Fibroblast of mammary gland (primary cell): ENCODE results near the gene ZNF654.

Experiments used
- DNase-seq: peaks from one replicate; pipeline ENCODE4 v3.0.0-alpha.2; 2010; ENCODE audit warnings: low read depth
- H3K4me3 ChIP-seq: 2 replicates; pipeline ENCODE4 v1.5.1; 2011; ENCODE audit warnings: low read depth, mild to moderate bottlenecking, low read length, moderate library complexity; ENCODE audit not compliant: control insufficient read depth
- TF ChIP-seq, protein P1 (sequence below): conservative IDR thresholded peaks from 2 replicates; pipeline ENCODE4 v1.5.1; 2011; ENCODE audit warnings: low read depth, low read length, inconsistent platforms; ENCODE audit not compliant: control insufficient read depth, insufficient read depth

ZNF654 gene

GRCh38 chr3:88150806-88151205, 91.8 kb downstream of the ZNF654 start:
- no peak for DNase-seq
- TF ChIP-seq, protein P1, sequence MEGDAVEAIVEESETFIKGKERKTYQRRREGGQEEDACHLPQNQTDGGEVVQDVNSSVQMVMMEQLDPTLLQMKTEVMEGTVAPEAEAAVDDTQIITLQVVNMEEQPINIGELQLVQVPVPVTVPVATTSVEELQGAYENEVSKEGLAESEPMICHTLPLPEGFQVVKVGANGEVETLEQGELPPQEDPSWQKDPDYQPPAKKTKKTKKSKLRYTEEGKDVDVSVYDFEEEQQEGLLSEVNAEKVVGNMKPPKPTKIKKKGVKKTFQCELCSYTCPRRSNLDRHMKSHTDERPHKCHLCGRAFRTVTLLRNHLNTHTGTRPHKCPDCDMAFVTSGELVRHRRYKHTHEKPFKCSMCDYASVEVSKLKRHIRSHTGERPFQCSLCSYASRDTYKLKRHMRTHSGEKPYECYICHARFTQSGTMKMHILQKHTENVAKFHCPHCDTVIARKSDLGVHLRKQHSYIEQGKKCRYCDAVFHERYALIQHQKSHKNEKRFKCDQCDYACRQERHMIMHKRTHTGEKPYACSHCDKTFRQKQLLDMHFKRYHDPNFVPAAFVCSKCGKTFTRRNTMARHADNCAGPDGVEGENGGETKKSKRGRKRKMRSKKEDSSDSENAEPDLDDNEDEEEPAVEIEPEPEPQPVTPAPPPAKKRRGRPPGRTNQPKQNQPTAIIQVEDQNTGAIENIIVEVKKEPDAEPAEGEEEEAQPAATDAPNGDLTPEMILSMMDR = no peak

GRCh38 chr3:88151358-88151757, 92.3 kb downstream of the ZNF654 start:
- DNase-seq = peak; percentile 34
- peak overlapping the region; percentile 98 for H3K4me3 ChIP-seq
- TF ChIP-seq, protein P1 = no peak

More at GRCh38 chr3:88150806-88151205, 91.8 kb downstream of the ZNF654 start:
- H3K4me3 ChIP-seq = peak overlapping the region; percentile 98

GRCh38 chr3:88152841-88153240, 93.8 kb downstream of the ZNF654 start:
- TF ChIP-seq, protein P1 = no peak
- DNase-seq = no peak
- H3K4me3 ChIP-seq = no peak overlapping the region

- no peak for DNase-seq
- no peak overlapping the region for H3K4me3 ChIP-seq
- TF ChIP-seq, protein P1 = no peak
Observed at GRCh38 chr3:88166419-88166971, 107.4 kb downstream of the ZNF654 start.

DNA sequence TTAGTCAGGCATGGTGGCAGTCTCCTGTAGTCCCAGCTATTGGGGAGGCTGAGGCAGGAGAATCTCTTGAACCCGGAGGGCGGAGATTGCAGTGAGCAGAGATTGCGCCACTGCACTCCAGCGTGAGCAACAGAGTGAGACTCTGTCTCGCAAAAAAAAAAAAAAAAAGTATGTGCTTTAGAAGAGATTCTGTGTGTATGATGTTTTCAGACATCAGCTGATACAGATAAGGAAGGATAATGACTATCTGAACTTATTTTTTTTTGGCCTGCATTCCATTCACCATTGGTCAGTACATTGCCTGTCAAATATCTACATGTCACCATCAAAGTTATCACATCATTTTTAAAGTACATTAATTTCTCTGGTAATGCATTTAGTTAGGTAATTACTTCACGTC, 108.1 kb downstream of the ZNF654 start:
- TF ChIP-seq, protein P1 = no peak
- H3K4me3 ChIP-seq = no peak overlapping the region
- no peak for DNase-seq

- DNase-seq = no peak
- TF ChIP-seq, protein P1 = no peak
- H3K4me3 ChIP-seq = no peak overlapping the region
Observed at GRCh38 chr3:88167704-88168103, 108.6 kb downstream of the ZNF654 start.

DNA sequence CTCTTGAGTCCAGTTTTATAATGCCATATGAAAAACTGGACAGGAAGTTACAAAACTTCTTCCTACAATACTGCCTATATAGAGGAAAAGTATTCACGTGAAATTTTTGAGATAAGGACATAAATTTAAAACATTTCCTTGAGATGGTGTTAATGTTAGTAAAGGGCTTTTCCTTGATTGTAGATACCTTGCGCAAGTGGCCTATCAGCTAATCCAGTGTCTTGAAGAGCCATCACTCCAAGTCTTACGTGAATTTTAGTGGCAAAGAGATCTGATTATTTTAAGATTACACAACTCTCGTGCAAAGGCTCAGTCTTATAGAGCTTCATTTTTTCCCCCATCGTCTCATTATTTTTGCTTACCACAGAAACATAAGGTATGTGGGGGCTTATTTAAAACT, 109.1 kb downstream of the ZNF654 start:
- H3K4me3 ChIP-seq = no peak overlapping the region
- TF ChIP-seq, protein P1 = no peak
- DNase-seq = no peak
